Liver (tissue), 3 donors: Measurements from ENCODE around the gene PPP1R1A.

Experiments used
- CTCF ChIP-seq: fragments of 150-350 bp; IDR thresholded peaks from 2 replicates; pipeline ENCODE4 v1.5.1; 2017; ENCODE audit warnings: improper control_type of control experiment, low read depth, low read length; ENCODE audit not compliant: missing input control
- TAF1 ChIP-seq: conservative IDR thresholded peaks from 2 replicates; pipeline ENCODE4 v1.6.1; 2016; ENCODE audit warnings: antibody characterized with exemption, mild to moderate bottlenecking
- YY1 ChIP-seq: IDR thresholded peaks from 2 replicates; pipeline ENCODE4 v1.6.1; 2016; ENCODE audit warnings: antibody characterized with exemption, mild to moderate bottlenecking
- donor health status: healthy.
- donor health status: healthy.

GRCh38 chr12:54571193-54572188, 17.0 kb downstream of the PPP1R1A start:
- no peak for TF ChIP-seq YY1
- TF ChIP-seq TAF1, result no peak
- no peak for TF ChIP-seq CTCF
